Gastroesophageal sphincter (tissue), 4 donors: ENCODE data around the gene OPN1MW. TPM values are rescaled to one million over a fixed set of nuclear protein-coding genes. Genes with fewer than 3 reads are reported as not detected.

Source experiments
- total RNA-seq, 4 donors: library from RNA; depleted of rRNA; stranded (reverse); fragments of >200 nt; gene quantifications; one replicate each; pipeline ENCODE4 v1.1.0, GENCODE V29; 2016

Gene OPN1MW
- total RNA-seq, 4 donors from 2014 or later, result not detected

Other genes starting within 250 kb of the OPN1MW start
- 100 to 1,000 TPM in 1 of 4 donors, 10 to 100 TPM in 3; 68.3 to 103 (median 89.2) TPM for gene NAA10, start 247.6 kb upstream of the OPN1MW start, total RNA-seq
- 10 to 100 TPM in 3 of 4 donors, 1 to 10 TPM in 1; 8.1 to 15.0 (median 12.5) TPM for gene RENBP, start 238.0 kb upstream of the OPN1MW start, total RNA-seq
- gene HCFC1, start 210.8 kb upstream of the OPN1MW start, total RNA-seq, result 10 to 100 TPM; 32.9 to 94.4 (median 43.1) TPM
- 1 to 10 TPM; 1.5 to 9.5 (median 5.4) TPM for gene TMEM187, start 209.8 kb upstream of the OPN1MW start, total RNA-seq
- 10 to 100 TPM; 33.0 to 84.7 (median 41.6) TPM for gene IRAK1, start 162.7 kb upstream of the OPN1MW start, total RNA-seq
- 10 to 100 TPM; 65.1 to 87.8 (median 82.5) TPM for gene MECP2, start 84.9 kb upstream of the OPN1MW start, total RNA-seq
- not detected for gene OPN1LW, start 38.4 kb upstream of the OPN1MW start, total RNA-seq
- not detected for gene OPN1MW2, start 37.2 kb downstream of the OPN1MW start, total RNA-seq
- gene OPN1MW3, start 75.0 kb downstream of the OPN1MW start, total RNA-seq, result not detected
- gene TEX28, start 112.5 kb downstream of the OPN1MW start, total RNA-seq, result not detected
- under 1 TPM in 2 of 4 donors, not detected in 2; 0.31 TPM for gene TKTL1, start 113.2 kb downstream of the OPN1MW start, total RNA-seq
- over 10,000 TPM in 1 of 4 donors, 1,000 to 10,000 TPM in 3; 7,815 to 15,318 (median 8,757) TPM for gene FLNA, start 192.0 kb downstream of the OPN1MW start, total RNA-seq
- 10 to 100 TPM; 41.0 to 58.6 (median 50.6) TPM for gene EMD, start 196.7 kb downstream of the OPN1MW start, total RNA-seq
- 1,000 to 10,000 TPM; 3,970 to 7,427 (median 5,392) TPM for gene RPL10, start 215.8 kb downstream of the OPN1MW start, total RNA-seq
- gene DNASE1L1, start 226.7 kb downstream of the OPN1MW start, total RNA-seq, result 10 to 100 TPM; 11.1 to 29.3 (median 22.3) TPM
- 10 to 100 TPM; 11.7 to 54.5 (median 24.4) TPM for gene TAFAZZIN, start 228.9 kb downstream of the OPN1MW start, total RNA-seq
- gene ATP6AP1, start 246.1 kb downstream of the OPN1MW start, total RNA-seq, result 10 to 100 TPM; 29.0 to 50.0 (median 43.1) TPM